Activated CD8-positive, alpha-beta T cell treated with anti-CD3 and anti-CD28 coated beads, Interleukin-2, amount 10 ng/mL, durations not matched to agents 7 days and 5 days (primary cell): Measurements from ENCODE around the gene GNB1. TPM values are rescaled to one million over a fixed set of nuclear protein-coding genes. Genes with fewer than 3 reads are reported as not detected.

Source experiments
- ATAC-seq: fragments of 150-1000 bp; cut with Tn5 transposase; one replicate; pipeline ENCODE4 v1.10.0; 2021; ENCODE audit warnings: moderate library complexity
- CTCF ChIA-PET: fragments of 350-600 bp; sonication (Branson Sonifier 250); formaldehyde crosslinking; loops from one replicate; lab custom pipeline; 2021; ENCODE audit warnings: antibody characterized with exemption; lab: Charles Lee
- POLR2A ChIA-PET: fragments of 350-600 bp; sonication (Branson Sonifier 250); formaldehyde crosslinking; loops from one replicate; lab custom pipeline; 2021; ENCODE audit warnings: antibody characterized with exemption; lab: Charles Lee
- DNase-seq: peaks from one replicate; pipeline ENCODE4 v3.0.0-alpha.2; 2020
- H3K27ac Mint-ChIP-seq: one replicate; pipeline ENCODE4 v1.8.0; 2021; ENCODE audit warnings: mild to moderate bottlenecking, mixed read lengths
- H3K27me3 Mint-ChIP-seq: one replicate; pipeline ENCODE4 v1.8.0; 2021; ENCODE audit warnings: low read depth, mixed read lengths
- H3K36me3 Mint-ChIP-seq: one replicate; pipeline ENCODE4 v1.8.0; 2021; ENCODE audit warnings: low read depth, mixed read lengths
- H3K4me1 Mint-ChIP-seq: one replicate; pipeline ENCODE4 v1.8.0; 2021; ENCODE audit warnings: low read depth, mixed read lengths
- H3K4me3 Mint-ChIP-seq: one replicate; pipeline ENCODE4 v1.8.0; 2021; ENCODE audit warnings: mild to moderate bottlenecking, mixed read lengths
- H3K9me3 Mint-ChIP-seq: one replicate; pipeline ENCODE4 v1.8.0; 2022; ENCODE audit warnings: mixed read lengths; ENCODE audit not compliant: insufficient read depth
- total RNA-seq, 2 experiments: library from RNA; stranded (reverse); gene quantifications; one replicate each; pipeline ENCODE4 v1.2.3, GENCODE V29; 2021

GNB1 gene
- total RNA-seq, 2 experiments from 2014 or later, result 398 TPM

- Mint-ChIP-seq H3K4me1 (peaks cover 9% of the 10 kb centered on the region), H3K27me3 (no peaks in the 10 kb centered on the region), H3K9me3 (no peaks in the 10 kb centered on the region), H3K27ac (no peak overlapping the region), H3K36me3 (no peaks in the 10 kb centered on the region), H3K4me3 (no peak overlapping the region)
- DNase-seq (no peak), ATAC-seq (no peak)
- POLR2A ChIA-PET, result no interaction called here
- CTCF ChIA-PET, result interaction anchor here (0.8 to 1.2 kb wide), 2 partner anchors 13 to 113 kb away, joined by 3 to 4 read pairs; no protein-coding TSS in a partner anchor
Measured at GRCh38 chr1:1901641-1902294, 10.9 kb upstream of the GNB1 start.

- ChIA-PET POLR2A (no interaction called here), CTCF (interaction anchor here (0.7 to 1.2 kb wide), 3 partner anchors 12 to 112 kb away, joined by 3 to 4 read pairs (median 3); no protein-coding TSS in a partner anchor)
Measured at GRCh38 chr1:1900883-1901640, 10.2 kb upstream of the GNB1 start.

GRCh38 chr1:1899967-1900327, 9.1 kb upstream of the GNB1 start:
- POLR2A ChIA-PET, result interaction anchor here (0.9 to 1.2 kb wide), 2 partner anchors 9 to 19 kb away, joined by 3 read pairs; no protein-coding TSS in a partner anchor
- Mint-ChIP-seq H3K9me3 (no peaks in the 10 kb centered on the region), H3K36me3 (no peaks in the 10 kb centered on the region), H3K4me1 (peaks cover 11% of the 10 kb centered on the region), H3K27me3 (peaks cover 3% of the 10 kb centered on the region), H3K27ac (no peak overlapping the region), H3K4me3 (no peak overlapping the region)
- CTCF ChIA-PET, result interaction anchor here (1.2 to 3.5 kb wide), 3 partner anchors 9 to 145 kb away, joined by 3 to 38 read pairs (median 8); no protein-coding TSS in a partner anchor
- no peak for ATAC-seq
- no peak for DNase-seq

More at GRCh38 chr1:1900883-1901640, 10.2 kb upstream of the GNB1 start:
- Mint-ChIP-seq H3K27ac (no peak overlapping the region), H3K4me3 (no peak overlapping the region), H3K4me1 (peaks cover 4% of the 10 kb centered on the region), H3K36me3 (no peaks in the 10 kb centered on the region), H3K27me3 (no peaks in the 10 kb centered on the region), H3K9me3 (no peaks in the 10 kb centered on the region)
- DNase-seq (no peak), ATAC-seq (no peak)

GRCh38 chr1:1899266-1899966, 8.5 kb upstream of the GNB1 start:
- Mint-ChIP-seq H3K27ac (no peak overlapping the region), H3K4me1 (peaks cover 17% of the 10 kb centered on the region), H3K27me3 (peaks cover 3% of the 10 kb centered on the region), H3K9me3 (no peaks in the 10 kb centered on the region), H3K36me3 (no peaks in the 10 kb centered on the region), H3K4me3 (no peak overlapping the region)
- ATAC-seq (peak; percentile 61), DNase-seq (peak; percentile 48)
- ChIA-PET CTCF (interaction anchor here (1.2 to 3.5 kb wide), 3 partner anchors 9 to 146 kb away, joined by 3 to 38 read pairs (median 8); no protein-coding TSS in a partner anchor), POLR2A (interaction anchor here (0.9 to 1.2 kb wide), 3 partner anchors 9 to 175 kb away, joined by 3 to 4 read pairs (median 3); partner anchors contain the start of gene CDK11A)

- H3K27me3 Mint-ChIP-seq, result peaks cover 3% of the 10 kb centered on the region
- ATAC-seq, result no peak
- H3K36me3 Mint-ChIP-seq, result no peaks in the 10 kb centered on the region
- peaks cover 20% of the 10 kb centered on the region for H3K4me1 Mint-ChIP-seq
- H3K27ac Mint-ChIP-seq, result no peak overlapping the region
- POLR2A ChIA-PET, result interaction anchor here (0.9 kb wide), 1 partner anchor 174 kb away, joined by 4 read pairs; the partner anchor contains the start of gene CDK11A
- H3K9me3 Mint-ChIP-seq, result no peaks in the 10 kb centered on the region
- no peak overlapping the region for H3K4me3 Mint-ChIP-seq
- no peak for DNase-seq
- CTCF ChIA-PET, result interaction anchor here (1.3 to 3.5 kb wide), 3 partner anchors 10 to 147 kb away, joined by 3 to 38 read pairs (median 8); no protein-coding TSS in a partner anchor
Measured at GRCh38 chr1:1898246-1898933, 7.5 kb upstream of the GNB1 start.

GRCh38 chr1:1895456-1896336, 4.8 kb upstream of the GNB1 start:
- Mint-ChIP-seq H3K36me3 (no peaks in the 10 kb centered on the region), H3K4me3 (no peak overlapping the region), H3K4me1 (peaks cover 32% of the 10 kb centered on the region), H3K27ac (no peak overlapping the region), H3K9me3 (no peaks in the 10 kb centered on the region), H3K27me3 (peaks cover 3% of the 10 kb centered on the region)
- ChIA-PET CTCF (interaction anchor here (2.4 to 2.5 kb wide), 2 partner anchors 10 to 13 kb away, joined by 17 read pairs; no protein-coding TSS in a partner anchor), POLR2A (interaction anchor here (1.0 kb wide), 1 partner anchor 13 kb away, joined by 3 read pairs; no protein-coding TSS in a partner anchor)
- DNase-seq, result no peak
- no peak for ATAC-seq

GRCh38 chr1:1895060-1895418, 4.2 kb upstream of the GNB1 start:
- H3K9me3 Mint-ChIP-seq, result no peaks in the 10 kb centered on the region
- POLR2A ChIA-PET, result interaction anchor here (1.0 kb wide), 1 partner anchor 14 kb away, joined by 3 read pairs; no protein-coding TSS in a partner anchor
- no peaks in the 10 kb centered on the region for H3K36me3 Mint-ChIP-seq
- H3K27ac Mint-ChIP-seq, result peak overlapping the region; percentile 4
- peaks cover 32% of the 10 kb centered on the region for H3K4me1 Mint-ChIP-seq
- no peak for ATAC-seq
- H3K4me3 Mint-ChIP-seq, result no peak overlapping the region
- H3K27me3 Mint-ChIP-seq, result peaks cover 3% of the 10 kb centered on the region
- CTCF ChIA-PET, result interaction anchor here (2.4 to 2.5 kb wide), 2 partner anchors 11 to 14 kb away, joined by 17 read pairs; no protein-coding TSS in a partner anchor
- no peak for DNase-seq

GRCh38 chr1:1894354-1895059, 3.6 kb upstream of the GNB1 start:
- ATAC-seq (no peak), DNase-seq (no peak)
- H3K27ac Mint-ChIP-seq, result peak overlapping the region; percentile 4
- POLR2A ChIA-PET, result interaction anchor here (1.0 kb wide), 1 partner anchor 14 kb away, joined by 3 read pairs; no protein-coding TSS in a partner anchor
- peaks cover 3% of the 10 kb centered on the region for H3K27me3 Mint-ChIP-seq
- no peaks in the 10 kb centered on the region for H3K36me3 Mint-ChIP-seq
- peaks cover 32% of the 10 kb centered on the region for H3K4me1 Mint-ChIP-seq
- no peak overlapping the region for H3K4me3 Mint-ChIP-seq
- H3K9me3 Mint-ChIP-seq, result no peaks in the 10 kb centered on the region
- CTCF ChIA-PET, result interaction anchor here (2.4 to 2.5 kb wide), 2 partner anchors 11 to 14 kb away, joined by 17 read pairs; no protein-coding TSS in a partner anchor

- Mint-ChIP-seq H3K4me1 (peaks cover 32% of the 10 kb centered on the region), H3K9me3 (no peaks in the 10 kb centered on the region), H3K27ac (no peak overlapping the region), H3K4me3 (no peak overlapping the region), H3K36me3 (peaks cover 4% of the 10 kb centered on the region), H3K27me3 (peaks cover 3% of the 10 kb centered on the region)
- DNase-seq, result no peak
- no peak for ATAC-seq
- CTCF ChIA-PET, result interaction anchor here (2.5 kb wide), 1 partner anchor 12 kb away, joined by 17 read pairs; no protein-coding TSS in a partner anchor
- POLR2A ChIA-PET, result no interaction called here
Measured at GRCh38 chr1:1893997-1894353, 3.1 kb upstream of the GNB1 start.
